Brain microvascular endothelial cell (primary cell): ENCODE results near the gene MXRA7.
"Not testable (repeated sequence)": the region's sequence is repeated elsewhere in the genome, so short reads cannot be mapped to it uniquely, and the experiment has no call there.

ENCODE experiments used
- DNase-seq: peaks from one replicate; pipeline ENCODE4 v3.0.0-alpha.2; 2020
- H3K27ac ChIP-seq: fragments of 250-450 bp; sonication (Bioruptor Pico); 2 replicates; pipeline ENCODE4 v1.5.1; 2020; ENCODE audit warnings: mild to moderate bottlenecking, moderate library complexity
- H3K27me3 ChIP-seq: fragments of 250-450 bp; sonication (Bioruptor Pico); replicated peaks from 2 replicates; pipeline ENCODE4 v1.5.1; 2020; ENCODE audit warnings: mild to moderate bottlenecking
- H3K36me3 ChIP-seq: fragments of 250-450 bp; sonication (Bioruptor Pico); replicated peaks from 2 replicates; pipeline ENCODE4 v1.5.1; 2020; ENCODE audit warnings: mild to moderate bottlenecking
- H3K4me3 ChIP-seq: 2 replicates; pipeline ENCODE4 v1.5.1; 2011; ENCODE audit warnings: low read depth, mild to moderate bottlenecking, control low read depth, low read length, moderate library complexity
- CTCF ChIP-seq: IDR thresholded peaks from 2 replicates; pipeline ENCODE4 v1.5.1; 2011; ENCODE audit warnings: low read depth, mild to moderate bottlenecking, moderate library complexity, low read length, control low read depth, inconsistent platforms; ENCODE audit errors: missing control alignments
- in situ Hi-C: cut with HindIII; loops from 2 replicates; pipeline ENCODE4 v1.10.0; 2017; ENCODE audit warnings: low sequenced_read_pairs, low pct_ligation_motif_present

MXRA7 gene

GRCh38 chr17:76641501-76641900 is 69.3 kb downstream of the MXRA7 start:
- Histone ChIP-seq H3K36me3 (no peaks in the 10 kb centered on the region), H3K27ac (no peak overlapping the region), H3K4me3 (no peak overlapping the region), H3K27me3 (no peaks in the 10 kb centered on the region)
- no peak for DNase-seq
- in situ Hi-C loops = no loop called here
- no peak for TF ChIP-seq CTCF

- no peak for DNase-seq
- H3K27ac ChIP-seq = no peak overlapping the region
- in situ Hi-C loops = no loop called here
- no peak overlapping the region for H3K4me3 ChIP-seq
- no peak for TF ChIP-seq CTCF
- H3K27me3 ChIP-seq = no peaks in the 10 kb centered on the region
- H3K36me3 ChIP-seq = no peaks in the 10 kb centered on the region
These were observed 70.0 kb downstream of the MXRA7 start for GRCh38 chr17:76640550-76641380.

GRCh38 chr17:76638263-76638662 is 72.5 kb downstream of the MXRA7 start:
- H3K36me3 ChIP-seq = no peaks in the 10 kb centered on the region
- no peak overlapping the region for H3K4me3 ChIP-seq
- no peaks in the 10 kb centered on the region for H3K27me3 ChIP-seq
- H3K27ac ChIP-seq = no peak overlapping the region
- no peak for DNase-seq
- no peak for TF ChIP-seq CTCF
- in situ Hi-C loops = no loop called here

- in situ Hi-C loops, H3K27ac ChIP-seq, DNase-seq: not testable (repeated sequence)
These were observed 74.1 kb downstream of the MXRA7 start for GRCh38 chr17:76636486-76637206.

GRCh38 chr17:76635659-76636360 is 75.0 kb downstream of the MXRA7 start:
- no peak for TF ChIP-seq CTCF
- H3K36me3 ChIP-seq = no peaks in the 10 kb centered on the region
- DNase-seq = peak; percentile 20
- H3K4me3 ChIP-seq = no peak overlapping the region
- in situ Hi-C loops = no loop called here
- no peaks in the 10 kb centered on the region for H3K27me3 ChIP-seq
- H3K27ac ChIP-seq = no peak overlapping the region

More at GRCh38 chr17:76636486-76637206, 74.1 kb downstream of the MXRA7 start:
- H3K36me3 ChIP-seq, H3K27me3 ChIP-seq, H3K4me3 ChIP-seq: not testable (repeated sequence)

GRCh38 chr17:76635039-76635438 is 75.7 kb downstream of the MXRA7 start:
- DNase-seq = peak; percentile 22
- no peak for TF ChIP-seq CTCF
- Histone ChIP-seq H3K36me3 (no peaks in the 10 kb centered on the region), H3K27me3 (no peaks in the 10 kb centered on the region), H3K27ac (no peak overlapping the region), H3K4me3 (no peak overlapping the region)
- in situ Hi-C loops = no loop called here
